Stimulated activated CD8-positive, alpha-beta memory T cell treated with anti-CD3 and anti-CD28 coated beads, Interleukin-15, amount 100 ng/mL, for 24 hours (primary cell): ENCODE data around the gene OPN1SW.

Experiments used
- DNase-seq: peaks from one replicate; pipeline ENCODE4 v3.0.0-alpha.2; 2020; ENCODE audit warnings: low read depth

Gene OPN1SW, protein sequence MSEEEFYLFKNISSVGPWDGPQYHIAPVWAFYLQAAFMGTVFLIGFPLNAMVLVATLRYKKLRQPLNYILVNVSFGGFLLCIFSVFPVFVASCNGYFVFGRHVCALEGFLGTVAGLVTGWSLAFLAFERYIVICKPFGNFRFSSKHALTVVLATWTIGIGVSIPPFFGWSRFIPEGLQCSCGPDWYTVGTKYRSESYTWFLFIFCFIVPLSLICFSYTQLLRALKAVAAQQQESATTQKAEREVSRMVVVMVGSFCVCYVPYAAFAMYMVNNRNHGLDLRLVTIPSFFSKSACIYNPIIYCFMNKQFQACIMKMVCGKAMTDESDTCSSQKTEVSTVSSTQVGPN

DNA sequence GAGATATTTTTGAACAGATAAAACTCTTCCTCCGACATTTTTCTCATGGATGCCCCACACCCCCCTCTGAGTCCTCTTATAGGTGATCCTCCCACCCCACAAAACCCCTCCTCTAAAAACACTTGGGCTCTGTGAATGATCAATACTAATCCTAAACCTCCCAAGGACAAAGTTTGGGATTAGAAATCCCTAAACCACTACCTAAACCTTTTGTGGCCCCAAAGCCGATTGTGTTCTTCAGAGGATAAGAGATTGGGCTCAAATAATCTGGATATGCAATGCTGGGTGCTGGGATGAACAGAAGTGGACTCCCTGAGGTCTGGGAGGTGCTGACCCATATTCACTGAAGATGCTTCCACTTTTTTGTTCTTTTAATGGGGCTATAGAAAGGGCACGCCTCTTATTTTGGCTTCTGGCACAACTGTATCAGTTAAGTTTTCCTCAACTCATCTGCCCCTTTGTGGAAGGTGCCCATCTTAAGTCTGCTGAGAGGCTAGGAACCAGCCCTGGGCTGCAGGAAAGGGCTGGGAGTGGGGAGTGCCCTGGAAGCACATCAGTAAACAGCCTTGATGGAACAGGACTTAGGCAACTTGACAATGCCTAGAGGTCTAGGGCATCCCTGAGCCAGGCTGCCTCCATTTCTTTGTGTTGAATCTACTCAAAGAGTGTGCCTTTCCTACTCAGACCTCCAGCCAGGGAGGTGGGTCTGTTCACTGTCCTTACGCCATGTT, at the start of gene OPN1SW:
Gene OPN1SW, minus strand, starts transcription at position 51 of the 731 bp plus-strand sequence. Its CDS starts 13 bp downstream, at position 38.
- no peak for DNase-seq

DNA sequence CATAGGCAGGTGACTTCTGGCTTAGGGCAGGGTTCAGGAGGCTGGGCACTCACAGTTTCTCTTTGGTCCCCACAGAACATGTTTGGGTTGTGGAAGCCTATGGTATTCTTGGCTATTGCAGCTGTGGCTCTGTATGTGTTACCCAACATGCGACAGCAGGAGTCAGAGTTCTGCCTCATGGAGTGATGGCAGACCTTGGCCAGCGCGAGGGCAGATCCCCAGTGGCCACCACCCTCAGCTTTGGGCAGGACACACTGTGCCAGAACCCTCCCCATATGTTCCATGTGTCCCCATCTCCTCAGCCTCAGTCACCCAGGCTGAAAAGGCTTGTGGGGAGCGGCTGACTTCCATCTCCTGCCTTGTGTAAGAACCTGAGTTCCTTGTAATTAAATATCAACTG, 46.1 kb upstream of the OPN1SW start:
- DNase-seq = no peak

DNA sequence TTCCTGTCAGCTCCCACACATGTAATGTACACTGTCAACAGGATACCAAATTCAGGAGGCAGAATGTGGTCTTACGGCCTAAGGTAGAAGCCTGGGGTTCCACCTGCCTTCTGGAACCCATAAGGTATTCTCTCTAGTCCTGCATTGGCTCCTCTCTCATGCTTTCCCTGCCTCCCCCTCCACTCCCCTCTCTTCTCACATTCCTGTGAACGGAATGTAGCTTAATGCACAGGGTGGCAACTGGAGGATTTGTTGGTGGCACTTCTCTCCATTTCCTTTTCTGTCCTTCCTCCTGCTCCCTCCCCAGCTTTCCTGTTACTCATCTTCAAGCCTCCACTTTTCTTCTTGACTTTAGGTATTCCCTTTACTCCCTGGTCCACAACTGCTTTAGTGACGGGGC, 43.1 kb upstream of the OPN1SW start:
- no peak for DNase-seq

DNA sequence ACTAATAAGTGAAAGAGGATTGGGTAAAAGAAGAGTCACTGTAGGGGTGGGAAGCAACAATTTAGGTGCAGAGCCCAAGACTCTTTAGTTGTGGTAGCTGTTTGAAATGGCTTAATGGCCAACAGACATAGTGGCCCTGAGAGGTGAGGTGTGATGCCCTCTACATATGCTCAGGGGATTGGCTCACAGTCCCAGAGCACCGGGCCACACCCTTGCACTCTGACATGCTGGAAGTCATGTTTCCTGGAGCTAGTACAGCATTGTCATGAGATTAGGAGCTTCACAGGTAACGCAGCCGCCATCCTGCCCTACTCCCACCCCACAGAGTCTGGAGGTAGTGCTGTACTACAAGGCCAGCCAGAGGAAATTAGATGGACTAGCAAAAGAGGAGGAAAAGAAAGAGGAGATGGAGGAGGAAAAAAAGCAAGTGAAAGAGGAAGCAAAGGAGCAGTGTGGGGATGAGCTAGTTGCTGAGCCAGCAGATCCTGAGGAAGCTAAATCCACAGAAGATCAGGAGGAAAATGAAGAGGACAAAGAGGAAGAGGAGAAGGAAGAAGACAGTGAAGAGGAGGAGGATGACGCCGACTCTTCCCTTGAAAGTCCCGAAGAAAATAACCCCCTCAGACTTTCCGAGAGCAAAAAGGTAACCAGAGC, 39.8 kb upstream of the OPN1SW start:
- DNase-seq = no peak

DNA sequence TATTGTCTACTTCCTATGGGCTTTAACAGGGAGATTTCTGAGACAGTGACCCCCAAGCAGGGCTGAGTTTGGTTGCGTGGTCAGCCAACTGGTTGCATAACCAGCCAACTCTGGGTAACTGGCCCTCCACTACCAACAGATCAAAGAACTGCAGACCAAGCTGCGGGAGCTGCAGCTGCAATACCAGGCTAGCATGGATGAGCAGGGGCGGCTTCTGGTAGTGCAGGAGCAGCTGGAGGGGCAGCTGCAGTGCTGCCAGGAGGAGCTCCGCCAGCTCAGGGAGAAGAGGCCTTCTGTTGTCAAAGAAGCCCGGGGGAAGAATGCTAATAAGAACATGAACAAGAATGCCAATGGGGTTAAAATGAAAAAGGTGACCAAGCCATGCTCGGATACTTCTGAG, 38.9 kb upstream of the OPN1SW start:
- DNase-seq = no peak

DNA sequence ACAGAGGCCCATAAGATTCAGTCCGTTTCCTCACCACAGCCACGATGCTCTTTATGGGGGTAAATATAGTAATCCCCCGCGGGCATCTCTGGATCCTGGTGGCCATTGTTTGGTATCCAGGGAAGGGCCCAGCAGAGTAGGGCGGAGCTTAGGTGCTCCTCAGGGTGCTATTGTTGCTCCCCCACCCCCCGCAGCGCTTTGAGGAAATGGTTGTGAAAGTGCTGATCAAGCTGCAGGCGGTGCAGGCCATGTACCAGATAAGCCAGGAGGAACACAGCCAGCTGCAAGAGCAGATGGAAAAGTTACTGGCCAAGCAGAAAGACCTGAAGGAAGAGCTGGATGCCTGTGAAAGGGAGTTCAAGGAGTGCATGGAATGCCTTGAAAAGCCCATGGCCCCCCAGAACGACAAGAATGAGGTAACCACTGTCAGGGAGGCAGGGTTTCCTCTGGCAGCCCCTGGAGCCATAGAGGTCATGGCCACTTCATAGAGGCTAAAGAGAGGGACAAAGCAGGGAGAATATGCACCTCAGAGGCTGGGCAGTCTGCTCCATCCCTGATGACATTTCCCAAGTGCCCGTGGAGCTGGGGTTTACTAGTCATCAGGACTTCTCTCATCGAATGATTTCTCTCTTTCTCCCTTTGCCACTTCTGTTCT, 37.0 kb upstream of the OPN1SW start:
- DNase-seq = no peak

DNA sequence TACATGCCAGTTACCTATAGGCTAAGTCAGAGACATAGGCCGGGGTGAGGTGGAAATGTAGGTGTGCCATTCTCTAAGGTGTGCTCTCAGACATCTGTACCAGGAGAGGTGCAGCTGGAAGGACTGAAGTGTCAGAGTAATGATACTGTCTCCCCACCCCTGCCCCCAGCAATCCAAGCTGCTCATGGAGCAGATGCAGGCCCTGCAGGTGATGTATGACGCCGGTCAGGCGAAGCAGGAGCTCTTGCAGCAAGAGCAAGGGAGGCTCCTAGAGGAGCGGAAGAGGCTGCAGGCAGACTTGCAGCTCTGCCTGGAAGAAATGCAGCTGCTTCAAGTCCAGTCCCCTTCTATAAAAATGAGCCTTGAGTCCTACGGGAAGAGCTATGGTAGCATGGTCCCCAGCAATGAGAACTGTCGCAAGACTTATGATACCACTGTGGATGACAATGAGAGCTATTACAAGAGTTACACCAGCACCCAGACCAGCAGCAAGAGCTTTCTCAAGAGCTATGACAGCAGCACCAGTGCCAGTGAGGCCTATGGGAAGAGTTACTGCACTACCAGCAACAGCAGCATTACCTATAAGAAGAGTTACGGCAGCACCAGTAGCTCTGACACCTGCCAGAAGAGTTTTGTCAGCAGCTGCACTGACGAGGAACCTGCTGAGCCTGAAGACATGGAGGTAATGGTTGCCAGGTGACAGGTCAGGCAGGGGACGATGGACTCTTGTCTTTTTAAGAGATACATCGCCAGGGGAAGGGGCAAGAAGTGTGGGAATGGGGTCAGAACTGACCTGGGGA, 36.2 kb upstream of the OPN1SW start:
- no peak for DNase-seq

DNA sequence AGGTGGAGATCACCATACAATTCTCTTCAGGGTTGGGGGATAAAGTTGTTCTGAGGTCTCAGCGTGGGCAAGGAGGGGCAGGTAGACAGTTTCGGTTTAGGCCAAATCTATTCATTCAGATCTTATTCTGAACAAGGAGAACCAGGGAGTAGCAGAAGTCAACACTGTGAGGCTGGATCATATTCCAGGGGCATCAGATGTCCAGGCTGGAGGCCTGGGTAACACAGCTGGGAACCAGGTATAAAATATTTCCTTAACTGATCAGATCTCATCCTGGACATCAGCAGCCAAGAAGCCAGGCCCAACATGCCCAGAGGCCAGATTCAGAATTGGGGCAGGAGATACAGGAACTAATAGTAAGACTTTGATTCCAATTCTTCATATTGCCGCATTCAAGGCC, 35.4 kb upstream of the OPN1SW start:
- DNase-seq = no peak

DNA sequence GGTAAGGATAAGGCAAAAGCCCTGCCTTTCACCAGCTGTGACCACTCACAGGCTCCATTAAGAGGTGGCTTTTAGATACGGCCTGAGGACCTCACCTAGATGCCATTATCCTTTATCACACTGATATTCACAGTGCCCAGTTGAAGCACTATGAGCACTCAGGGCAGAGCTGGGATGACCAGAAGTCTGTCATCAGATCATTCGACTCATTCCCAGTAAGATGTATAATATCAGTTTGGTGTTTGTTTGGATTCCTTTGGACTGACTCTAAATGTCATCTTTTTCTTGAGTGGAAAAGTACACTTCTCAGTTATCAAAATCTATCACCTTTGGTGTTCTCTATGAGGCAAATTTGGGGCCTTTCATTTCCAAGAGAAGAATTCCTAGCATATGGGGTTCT, 34.9 kb upstream of the OPN1SW start:
- no peak for DNase-seq

DNA sequence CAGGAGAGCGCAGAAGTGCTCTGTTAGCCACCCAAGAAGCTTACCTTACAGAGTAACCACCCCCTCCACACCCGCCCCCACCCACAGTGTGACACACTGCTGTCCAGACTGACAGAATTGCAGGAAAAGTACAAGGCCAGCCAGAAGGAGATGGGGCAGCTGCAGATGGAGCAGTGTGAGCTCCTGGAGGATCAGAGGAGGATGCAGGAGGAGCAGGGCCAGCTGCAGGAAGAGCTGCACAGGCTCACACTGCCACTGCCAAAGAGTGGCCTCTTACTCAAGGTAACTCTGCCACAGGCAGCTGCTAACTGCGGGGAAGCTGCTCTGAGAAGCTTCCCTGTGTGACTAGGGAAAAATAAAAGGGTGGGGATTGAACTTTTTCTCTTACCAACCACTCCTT, 33.8 kb upstream of the OPN1SW start:
- DNase-seq = no peak

DNA sequence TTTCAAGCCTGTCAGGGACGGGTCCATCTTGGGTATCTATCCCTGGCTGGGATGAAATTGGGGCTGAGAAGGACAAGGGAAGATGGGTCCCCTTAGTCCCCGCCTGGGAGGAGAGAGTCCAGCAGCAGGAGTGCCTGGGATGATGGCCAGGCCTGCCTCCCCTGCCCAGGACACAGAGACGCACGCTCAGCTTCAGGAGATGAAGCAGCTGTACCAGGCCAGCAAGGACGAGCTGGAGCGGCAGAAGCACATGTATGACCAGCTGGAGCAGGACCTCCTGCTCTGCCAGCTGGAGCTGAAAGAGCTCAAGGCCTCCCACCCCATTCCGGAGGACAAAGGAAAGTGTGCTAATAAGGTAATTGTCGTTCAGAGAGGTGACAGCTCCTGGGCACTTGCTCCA, 31.6 kb upstream of the OPN1SW start:
- no peak for DNase-seq

DNA sequence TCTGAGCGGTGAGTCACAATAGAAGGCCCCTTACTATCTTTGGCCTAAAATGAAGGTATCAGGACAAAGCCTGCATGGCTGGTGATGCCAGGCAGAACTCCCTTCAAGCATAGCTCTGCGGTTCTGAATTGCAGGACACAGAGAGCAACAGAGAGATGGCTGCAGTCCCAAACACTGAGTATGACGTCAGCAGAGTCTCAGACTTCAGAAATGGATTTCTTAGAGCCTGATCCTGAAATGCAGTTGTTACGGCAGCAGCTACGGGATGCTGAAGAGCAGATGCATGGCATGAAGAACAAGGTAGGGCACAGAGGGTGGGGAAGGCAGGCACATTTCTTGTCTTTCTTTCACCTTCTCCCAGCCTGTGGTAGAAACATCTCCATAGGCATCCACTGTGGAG, 29.6 kb upstream of the OPN1SW start:
- DNase-seq = no peak

DNA sequence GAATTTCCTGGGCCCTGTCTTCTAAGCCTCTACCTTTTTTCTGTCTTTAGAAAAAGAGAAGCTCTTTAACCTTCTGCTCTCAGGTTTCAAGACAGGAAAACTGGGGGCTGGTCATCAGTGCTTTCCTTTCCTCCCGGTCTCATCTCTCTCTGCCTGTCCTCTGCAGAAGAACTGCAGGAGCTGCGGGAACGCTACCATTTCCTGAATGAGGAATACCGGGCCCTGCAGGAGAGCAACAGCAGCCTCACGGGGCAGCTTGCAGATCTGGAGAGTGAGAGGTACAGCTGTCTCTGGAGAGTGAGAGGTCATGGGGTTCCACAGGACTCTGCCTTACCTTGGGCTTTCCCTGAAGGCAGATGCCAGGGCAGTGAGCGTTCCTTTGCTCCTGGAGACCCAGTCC, 28.9 kb upstream of the OPN1SW start:
- DNase-seq = no peak

DNA sequence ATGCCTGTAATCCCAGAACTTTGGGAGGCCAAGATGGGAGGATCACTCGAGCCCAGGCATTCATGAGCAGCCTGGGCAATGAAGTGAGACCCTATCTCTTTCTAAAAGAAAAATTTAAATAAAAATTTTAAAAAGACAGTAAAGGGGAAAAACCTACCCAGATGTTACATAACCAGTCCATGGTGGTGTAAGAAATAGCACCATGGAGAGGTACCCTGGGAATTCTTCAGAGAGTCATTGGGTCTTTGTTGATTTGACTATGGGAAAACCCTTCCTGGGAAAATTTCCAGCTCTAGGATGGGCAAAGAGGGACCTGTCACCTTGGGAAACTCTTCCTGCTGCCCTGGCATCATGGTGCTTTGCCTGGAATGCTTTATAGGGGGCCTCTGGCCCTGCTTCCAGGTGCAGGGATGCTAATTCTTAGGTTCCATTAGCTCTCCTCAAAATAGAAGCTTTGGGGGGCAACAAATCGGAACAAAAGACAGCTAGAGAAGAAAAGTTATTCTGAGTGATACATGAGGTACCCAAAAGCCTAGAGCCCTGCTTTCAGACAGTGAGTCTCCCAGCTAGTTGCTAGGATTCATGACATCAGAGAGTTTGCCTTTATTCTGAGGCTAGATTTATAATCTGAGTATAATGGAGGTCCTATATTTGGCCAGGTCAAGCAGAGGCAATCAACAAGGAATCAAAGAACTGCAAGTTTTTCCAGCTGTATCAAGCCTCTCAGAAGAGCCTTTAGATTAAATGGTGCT, 26.2 kb upstream of the OPN1SW start:
- DNase-seq = no peak

DNA sequence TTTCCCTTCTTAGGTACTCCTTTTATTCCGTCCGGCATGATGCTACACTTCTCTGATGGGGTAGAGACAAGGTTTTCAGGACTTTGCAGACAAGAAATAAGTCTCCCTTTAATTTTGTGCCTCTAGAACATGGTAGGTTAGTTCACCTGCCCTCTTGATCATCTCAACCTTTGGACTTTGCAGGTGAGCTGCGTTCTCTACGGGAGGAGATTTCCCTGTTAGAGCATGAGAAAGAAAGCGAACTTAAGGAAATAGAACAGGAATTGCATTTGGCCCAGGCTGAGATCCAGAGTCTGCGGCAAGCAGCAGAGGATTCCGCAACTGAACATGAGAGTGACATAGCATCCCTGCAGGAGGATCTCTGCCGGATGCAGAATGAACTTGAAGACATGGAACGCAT, 25.4 kb upstream of the OPN1SW start:
- no peak for DNase-seq

DNA sequence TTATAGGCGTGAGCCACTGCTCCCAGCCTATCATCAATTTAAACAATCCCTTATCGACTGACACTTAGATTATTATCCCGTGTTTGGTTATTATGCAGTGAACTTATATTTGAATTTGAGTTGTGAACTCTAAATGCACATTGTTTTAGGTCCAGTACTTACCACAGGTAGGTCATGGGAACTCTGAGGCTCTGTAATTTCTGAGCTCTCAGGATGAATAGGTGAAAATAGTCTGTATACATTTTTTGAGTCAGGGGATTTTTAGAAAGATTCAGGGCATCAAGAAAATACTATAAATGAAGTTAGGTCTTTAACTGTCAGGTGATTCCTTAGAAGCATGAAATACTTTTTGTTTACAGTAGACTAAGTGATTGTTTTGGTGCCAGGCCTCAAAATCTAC, 25.0 kb upstream of the OPN1SW start:
- DNase-seq = no peak

DNA sequence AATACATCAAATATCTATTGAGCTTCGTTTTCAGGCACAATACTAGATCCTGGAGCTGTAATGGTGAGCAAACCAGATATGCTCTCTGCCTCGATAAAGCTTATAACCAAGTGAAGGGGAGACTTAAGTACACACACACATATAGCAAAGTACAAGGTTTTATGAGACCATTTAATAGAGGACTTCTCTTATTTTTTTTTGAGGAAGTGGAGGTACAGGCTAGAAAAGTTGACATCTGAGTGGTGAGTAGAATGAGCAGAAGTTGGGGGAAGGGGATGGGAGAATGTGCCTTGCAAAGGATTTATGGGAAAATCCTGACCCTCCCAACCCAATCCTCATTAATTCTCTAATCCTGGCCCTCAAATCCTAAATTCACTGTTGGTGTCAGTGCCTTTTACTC, 23.9 kb upstream of the OPN1SW start:
- no peak for DNase-seq

DNA sequence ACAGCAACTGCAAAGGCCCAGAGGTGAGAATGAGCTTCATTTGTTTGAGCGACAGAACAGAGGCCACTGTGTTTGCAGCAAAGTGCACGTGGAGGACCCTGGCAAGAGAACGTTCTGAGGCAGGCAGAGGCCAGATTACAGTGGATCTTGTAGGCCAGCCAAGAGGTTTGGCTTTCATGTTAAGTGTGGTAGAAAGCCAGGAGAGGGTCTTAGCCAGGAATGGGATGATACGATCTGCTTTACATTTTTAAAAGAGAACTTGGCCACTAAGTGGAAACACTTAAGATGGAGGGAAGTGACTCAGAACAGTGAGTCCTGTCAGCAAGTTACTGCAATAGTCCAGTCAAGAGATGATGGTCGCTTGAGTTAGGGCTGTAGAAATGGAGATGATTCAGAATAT, 20.7 kb upstream of the OPN1SW start:
- no peak for DNase-seq

DNA sequence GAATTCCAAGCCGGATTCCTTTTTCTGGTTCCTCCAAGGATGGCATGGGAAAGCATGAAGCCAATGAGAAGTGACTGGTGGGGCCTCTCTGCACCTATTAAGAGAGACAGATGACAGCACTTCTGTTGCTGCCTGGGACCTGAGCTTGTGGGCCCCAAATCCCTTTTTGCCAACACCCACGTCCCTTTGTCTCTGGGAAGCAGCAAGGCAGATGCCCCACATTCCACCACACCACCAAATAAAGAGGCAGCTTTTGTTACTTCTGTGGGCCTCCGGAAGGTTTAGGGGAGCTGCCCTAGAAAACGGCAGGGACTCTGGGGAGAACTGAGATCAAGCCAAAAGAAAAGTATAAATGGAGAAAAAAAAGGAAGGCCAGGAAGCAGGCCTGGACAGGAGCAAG, 19.5 kb upstream of the OPN1SW start:
- DNase-seq = no peak

DNA sequence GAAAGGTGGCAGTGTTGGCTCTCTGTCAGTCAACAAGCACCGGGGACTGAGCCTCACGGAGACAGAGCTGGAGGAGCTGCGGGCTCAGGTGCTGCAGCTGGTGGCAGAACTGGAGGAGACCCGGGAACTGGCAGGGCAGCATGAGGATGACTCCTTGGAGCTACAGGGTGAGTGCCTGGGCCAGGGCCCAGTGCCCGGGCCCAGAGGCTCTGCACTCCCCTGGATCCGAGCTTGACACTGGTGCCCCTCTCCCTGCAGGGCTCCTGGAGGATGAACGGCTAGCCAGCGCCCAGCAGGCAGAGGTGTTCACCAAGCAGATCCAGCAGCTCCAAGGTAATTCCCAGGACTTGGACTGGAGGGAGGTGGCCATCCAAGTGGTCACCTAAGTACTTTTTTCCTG, 18.8 kb upstream of the OPN1SW start:
- no peak for DNase-seq

DNA sequence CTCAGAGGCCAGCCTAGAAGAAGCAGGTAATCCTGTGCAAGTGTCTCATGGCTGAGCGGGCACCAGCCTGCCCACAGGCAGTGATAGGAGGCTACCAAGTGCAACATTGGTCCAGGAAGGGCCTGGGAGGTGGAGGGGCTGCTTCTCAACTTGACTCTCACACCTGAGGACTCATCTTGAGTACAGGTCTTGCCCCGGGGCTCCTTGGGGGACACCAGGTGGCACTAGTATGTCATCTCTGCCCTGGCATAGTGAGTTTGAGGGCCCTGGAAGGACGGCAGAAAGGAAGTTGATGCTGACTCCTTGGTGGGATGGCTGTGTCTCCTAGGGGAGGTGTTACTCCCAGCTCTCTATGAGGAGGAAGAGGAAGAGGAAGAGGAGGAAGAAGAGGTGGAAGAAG, 18.4 kb upstream of the OPN1SW start:
- no peak for DNase-seq
